Hepatic stellate cell (primary cell): ENCODE data around the gene PROM1.

ENCODE experiments used
- DNase-seq: peaks from one replicate; pipeline ENCODE4 v3.0.0; 2011; ENCODE audit warnings: low spot score

The PROM1 gene

GRCh38 chr4:15938640-15939039 is 145.2 kb downstream of the PROM1 start, which contains the start of gene FGFBP1:
Gene FGFBP1 (minus strand): TSS chr4:15938740. CDS start chr4:15936632, 2,108 bp downstream.
- DNase-seq, result no peak

GRCh38 chr4:15938182-15938581 is 145.6 kb downstream of the PROM1 start:
- no peak for DNase-seq

- DNase-seq, result no peak
These were observed 147.3 kb downstream of the PROM1 start for GRCh38 chr4:15936495-15936894.

GRCh38 chr4:15935504-15936402 is 148.1 kb downstream of the PROM1 start:
- no peak for DNase-seq

- no peak for DNase-seq
These were observed 149.6 kb downstream of the PROM1 start for GRCh38 chr4:15934259-15934658.

- no peak for DNase-seq
These were observed 152.2 kb downstream of the PROM1 start for GRCh38 chr4:15931451-15932210.

- no peak for DNase-seq
These were observed 153.5 kb downstream of the PROM1 start for GRCh38 chr4:15930314-15930713.

- no peak for DNase-seq
These were observed 154.3 kb downstream of the PROM1 start for GRCh38 chr4:15929540-15929939.

GRCh38 chr4:15928883-15929282 is 154.9 kb downstream of the PROM1 start:
- DNase-seq, result no peak

GRCh38 chr4:15926486-15926885 is 157.3 kb downstream of the PROM1 start:
- DNase-seq, result no peak

GRCh38 chr4:15925830-15926229 is 158.0 kb downstream of the PROM1 start:
- no peak for DNase-seq

GRCh38 chr4:15921592-15921932 is 162.3 kb downstream of the PROM1 start:
- no peak for DNase-seq

- DNase-seq, result peak; percentile 65
These were observed 162.9 kb downstream of the PROM1 start for GRCh38 chr4:15920723-15921591.

- DNase-seq, result no peak
These were observed 165.2 kb downstream of the PROM1 start for GRCh38 chr4:15918484-15919129.
